ENCODE results near the gene CARS1. TPM values are rescaled to one million over a fixed set of nuclear protein-coding genes. Genes with fewer than 3 reads are reported as not detected.

CARS1 gene
- total RNA-seq, 1 experiment from 2014 or later: 120 TPM

- no TSS peak for BruUV-seq (replicated peaks)
- Histone ChIP-seq H3K27ac (ENCODE audit: low read length) (no peak overlapping the region), H3K36me3 (ENCODE audit: control insufficient read depth, insufficient read depth, low read length) (peaks cover 25% of the 10 kb centered on the region), H3K4me1 (ENCODE audit: control insufficient read depth, insufficient read depth, low read length) (peaks cover 9% of the 10 kb centered on the region), H3K9me3 (ENCODE audit: control insufficient read depth, insufficient read depth, low read depth, low read length) (no peaks in the 10 kb centered on the region), H3K27me3 (ENCODE audit: control insufficient read depth, insufficient read depth, low read length) (no peaks in the 10 kb centered on the region), H3K4me3 (ENCODE audit: low read depth in 2 of 2, low read length in 2 of 2) (no peak overlapping the region)
- ATAC-seq (peak; percentile 37), DNase-seq (ENCODE audit: low read depth, low spot score) (no peak)
- TF ChIP-seq CTCF (IDR thresholded peaks at IDR 0.05) (no peak), POLR2AphosphoS5 (IDR thresholded peaks at IDR 0.05; ENCODE audit: low read depth, low read length) (no peak), TCF7L2 (IDR thresholded peaks at IDR 0.05; ENCODE audit: low read depth, low read length) (no peak), SIN3A (IDR thresholded peaks at IDR 0.05; ENCODE audit: borderline replicate concordance, insufficient read depth, low read depth, low read length) (no peak)
- TF ChIP-seq, protein P1, sequence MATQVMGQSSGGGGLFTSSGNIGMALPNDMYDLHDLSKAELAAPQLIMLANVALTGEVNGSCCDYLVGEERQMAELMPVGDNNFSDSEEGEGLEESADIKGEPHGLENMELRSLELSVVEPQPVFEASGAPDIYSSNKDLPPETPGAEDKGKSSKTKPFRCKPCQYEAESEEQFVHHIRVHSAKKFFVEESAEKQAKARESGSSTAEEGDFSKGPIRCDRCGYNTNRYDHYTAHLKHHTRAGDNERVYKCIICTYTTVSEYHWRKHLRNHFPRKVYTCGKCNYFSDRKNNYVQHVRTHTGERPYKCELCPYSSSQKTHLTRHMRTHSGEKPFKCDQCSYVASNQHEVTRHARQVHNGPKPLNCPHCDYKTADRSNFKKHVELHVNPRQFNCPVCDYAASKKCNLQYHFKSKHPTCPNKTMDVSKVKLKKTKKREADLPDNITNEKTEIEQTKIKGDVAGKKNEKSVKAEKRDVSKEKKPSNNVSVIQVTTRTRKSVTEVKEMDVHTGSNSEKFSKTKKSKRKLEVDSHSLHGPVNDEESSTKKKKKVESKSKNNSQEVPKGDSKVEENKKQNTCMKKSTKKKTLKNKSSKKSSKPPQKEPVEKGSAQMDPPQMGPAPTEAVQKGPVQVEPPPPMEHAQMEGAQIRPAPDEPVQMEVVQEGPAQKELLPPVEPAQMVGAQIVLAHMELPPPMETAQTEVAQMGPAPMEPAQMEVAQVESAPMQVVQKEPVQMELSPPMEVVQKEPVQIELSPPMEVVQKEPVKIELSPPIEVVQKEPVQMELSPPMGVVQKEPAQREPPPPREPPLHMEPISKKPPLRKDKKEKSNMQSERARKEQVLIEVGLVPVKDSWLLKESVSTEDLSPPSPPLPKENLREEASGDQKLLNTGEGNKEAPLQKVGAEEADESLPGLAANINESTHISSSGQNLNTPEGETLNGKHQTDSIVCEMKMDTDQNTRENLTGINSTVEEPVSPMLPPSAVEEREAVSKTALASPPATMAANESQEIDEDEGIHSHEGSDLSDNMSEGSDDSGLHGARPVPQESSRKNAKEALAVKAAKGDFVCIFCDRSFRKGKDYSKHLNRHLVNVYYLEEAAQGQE (IDR thresholded peaks at IDR 0.05; ENCODE audit: insufficient read depth in 1 of 2, low read depth in 2 of 2, low read length in 1 of 2): no peak
- in situ Hi-C loops (cut with HindIII; ENCODE audit: low pct_unique_long_range_greater_than_20kb, low sequenced_read_pairs) (no loop called here), intact Hi-C loops (cut with micrococcal nuclease; ENCODE audit: unreplicated experiment) (no loop called here)
- CTCF ChIA-PET: interaction anchor here (1.0 to 1.1 kb wide), 3 partner anchors 15 to 32 kb away, joined by 3 to 4 read pairs (median 4); no protein-coding TSS in a partner anchor
- POLR2A ChIA-PET: no interaction called here
Observed at GRCh38 chr11:3006505-3007260, 50.5 kb downstream of the CARS1 start.

- intact Hi-C loops (cut with micrococcal nuclease; ENCODE audit: unreplicated experiment): no loop called here
- CTCF ChIA-PET: no interaction called here
- ATAC-seq (no peak), DNase-seq (ENCODE audit: low read depth, low spot score) (no peak)
- peaks cover 27% of the 10 kb centered on the region for H3K36me3 ChIP-seq (ENCODE audit: control insufficient read depth, insufficient read depth, low read length)
- BruUV-seq (replicated peaks): no TSS peak
- in situ Hi-C loops (cut with HindIII; ENCODE audit: low pct_unique_long_range_greater_than_20kb, low sequenced_read_pairs): no loop called here
- POLR2A ChIA-PET: no interaction called here
- H3K27ac ChIP-seq (ENCODE audit: low read length): no peak overlapping the region
- H3K4me3 ChIP-seq (ENCODE audit: low read depth in 2 of 2, low read length in 2 of 2): no peak overlapping the region
- no peaks in the 10 kb centered on the region for H3K9me3 ChIP-seq (ENCODE audit: control insufficient read depth, insufficient read depth, low read depth, low read length)
- TF ChIP-seq SIN3A (IDR thresholded peaks at IDR 0.05; ENCODE audit: borderline replicate concordance, insufficient read depth, low read depth, low read length): no peak
- no peak for TF ChIP-seq POLR2AphosphoS5 (IDR thresholded peaks at IDR 0.05; ENCODE audit: low read depth, low read length)
- no peak for TF ChIP-seq TCF7L2 (IDR thresholded peaks at IDR 0.05; ENCODE audit: low read depth, low read length)
- peaks cover 31% of the 10 kb centered on the region for H3K4me1 ChIP-seq (ENCODE audit: control insufficient read depth, insufficient read depth, low read length)
- no peaks in the 10 kb centered on the region for H3K27me3 ChIP-seq (ENCODE audit: control insufficient read depth, insufficient read depth, low read length)
Observed at GRCh38 chr11:3004481-3004880, 52.7 kb downstream of the CARS1 start.
